K562 (cell line): ENCODE results near the gene NRARP. TPM values are rescaled to one million over a fixed set of nuclear protein-coding genes. Genes with fewer than 3 reads are reported as not detected.

Experiments used
- BMI1 ChIP-seq: fragments of 150-350 bp; IDR thresholded peaks from 2 replicates; pipeline ENCODE4 v1.6.1; 2014; ENCODE audit warnings: low read length
- CSDE1 ChIP-seq, 2 experiments: fragments of 450-650 bp; IDR thresholded peaks; 2 replicates each; pipeline ENCODE4 v1.6.1; 2016; ENCODE audit warnings: mild to moderate bottlenecking in 1 of 2
- EHMT2 ChIP-seq: fragments of 450-650 bp; IDR thresholded peaks from 2 replicates; pipeline ENCODE4 v1.6.1; 2018; ENCODE audit warnings: antibody characterized with exemption
- FOXK1 ChIP-seq: sonication (generic); formaldehyde crosslinking; IDR thresholded peaks from 2 replicates; pipeline ENCODE4 v1.8.0; 2022; ENCODE audit warnings: missing genetic modification reagents, mild to moderate bottlenecking, borderline replicate concordance
- FOXK2 ChIP-seq, 2 experiments: fragments of 450-650 bp; IDR thresholded peaks in 1 of 2; conservative IDR thresholded peaks in 1 of 2; 2 replicates each; pipeline ENCODE4 v1.6.1; 2016; ENCODE audit warnings: low read depth in 2 of 2, mild to moderate bottlenecking in 1 of 2
- GATA2 ChIP-seq: sonication (generic); formaldehyde crosslinking; IDR thresholded peaks from 2 replicates; pipeline ENCODE4 v1.4.0; 2020; ENCODE audit warnings: mild to moderate bottlenecking, missing genetic modification reagents
- HCFC1 ChIP-seq: IDR thresholded peaks from 2 replicates; pipeline ENCODE4 v1.6.1; 2012; ENCODE audit warnings: low read depth, low read length, improper control_type of control experiment
- HEY1 ChIP-seq: fragments of 250-450 bp; sonication (Bioruptor Pico); IDR thresholded peaks from 2 replicates; pipeline ENCODE4 v1.5.0; 2020; ENCODE audit warnings: mild to moderate bottlenecking, moderate library complexity, borderline replicate concordance
- HLTF ChIP-seq: fragments of 450-650 bp; IDR thresholded peaks from 2 replicates; pipeline ENCODE4 v1.6.1; 2016
- HMGN3 ChIP-seq: IDR thresholded peaks from 2 replicates; pipeline ENCODE4 v1.6.1; 2011; ENCODE audit warnings: borderline replicate concordance, low read depth, mild to moderate bottlenecking, mixed read lengths, low read length; ENCODE audit not compliant: insufficient read length; ENCODE audit errors: extremely low read depth
- HNRNPK ChIP-seq: fragments of 200-400 bp; formaldehyde crosslinking; IDR thresholded peaks from one replicate; pipeline ENCODE4 v1.6.1; 2018; ENCODE audit warnings: mild to moderate bottlenecking, low read depth, low read length; ENCODE audit not compliant: poor library complexity, severe bottlenecking
- MEIS2 ChIP-seq: fragments of 450-650 bp; IDR thresholded peaks from 2 replicates; pipeline ENCODE4 v1.6.1; 2014; ENCODE audit warnings: mild to moderate bottlenecking; ENCODE audit not compliant: partially characterized antibody
- POLR2G ChIP-seq: fragments of 200-400 bp; formaldehyde crosslinking; IDR thresholded peaks from 2 replicates; pipeline ENCODE4 v1.6.1; 2017; ENCODE audit warnings: low read depth, mild to moderate bottlenecking, antibody characterized with exemption, low read length, moderate library complexity
- RBM14 ChIP-seq: fragments of 200-400 bp; formaldehyde crosslinking; IDR thresholded peaks from 2 replicates; pipeline ENCODE4 v1.6.1; 2018; ENCODE audit warnings: low read depth, mild to moderate bottlenecking, low read length, moderate library complexity, borderline replicate concordance; ENCODE audit not compliant: insufficient read depth
- SIN3A ChIP-seq, 2 experiments: fragments of 150-350 bp in 1 of 2; IDR thresholded peaks; 2 replicates each; pipeline ENCODE4 v1.6.1; 2011 to 2016; ENCODE audit warnings: borderline replicate concordance in 2 of 2, low read depth in 2 of 2, low read length in 2 of 2, mild to moderate bottlenecking in 2 of 2, moderate library complexity in 2 of 2; ENCODE audit not compliant: control insufficient read depth in 1 of 2
- STAT5B ChIP-seq: fragments of 250-450 bp; sonication (Bioruptor Pico); IDR thresholded peaks from 2 replicates; pipeline ENCODE4 v1.8.0; 2021; ENCODE audit warnings: mild to moderate bottlenecking, inconsistent platforms
- TAL1 ChIP-seq: fragments of 450-650 bp; IDR thresholded peaks from 2 replicates; pipeline ENCODE4 v1.6.1; 2016; ENCODE audit warnings: mild to moderate bottlenecking
- U2AF1 ChIP-seq: fragments of 200-400 bp; formaldehyde crosslinking; optimal IDR thresholded peaks from 2 replicates; pipeline ENCODE3; 2017; ENCODE audit warnings: mild to moderate bottlenecking, low read depth, low read length, moderate library complexity
- ZNF121 ChIP-seq: sonication (generic); formaldehyde crosslinking; conservative IDR thresholded peaks from 2 replicates; pipeline ENCODE4 v1.8.0; 2022; ENCODE audit warnings: missing genetic modification reagents
- ZNF253 ChIP-seq: fragments of 250-450 bp; sonication (Bioruptor Pico); conservative IDR thresholded peaks from 2 replicates; pipeline ENCODE4 v1.6.1; 2021; ENCODE audit warnings: mild to moderate bottlenecking
- ZNF316 ChIP-seq: fragments of 450-650 bp; IDR thresholded peaks from 2 replicates; pipeline ENCODE4 v1.6.1; 2016
- polyA plus RNA-seq, 8 experiments: library from polyadenylated mRNA; depleted of rRNA in 4 of 8; stranded (reverse) in 5 of 8; unstranded in 3 of 8; fragments of >200 nt; fragmentation: Nextera tagmentation in 2 of 8; fragmentation: Illumina TruSeq in 1 of 8; extraction: Ambion mirVana in 2 of 8; extraction: Trizol in 1 of 8; gene quantifications; 2 replicates each; pipeline versions ENCODE4 v1.2.1 to v1.2.3, GENCODE V29; 2011 to 2014; ENCODE audit warnings: inconsistent platforms in 1 of 8, missing spikeins in 1 of 8
- total RNA-seq, 7 experiments: library from RNA; depleted of rRNA in 6 of 7; stranded (reverse); fragments of >200 nt in 6 of 7; fragmentation: Illumina TruSeq in 2 of 7; extraction: Trizol in 2 of 7; gene quantifications; 2 replicates each; pipeline versions ENCODE4 v1.2.1 to v1.2.3, GENCODE V29; 2011 to 2021; ENCODE audit warnings: low replicate concordance in 1 of 7
- TF ChIP-seq, protein P1 (sequence below): fragments of 150-350 bp; conservative IDR thresholded peaks from 2 replicates; pipeline ENCODE4 v1.6.1; 2014; ENCODE audit warnings: low read length
- TF ChIP-seq, protein P2 (sequence below): fragments of 450-650 bp; formaldehyde crosslinking; IDR thresholded peaks from 2 replicates; pipeline ENCODE4 v1.4.0; 2022; ENCODE audit warnings: mild to moderate bottlenecking, moderate library complexity
- TF ChIP-seq, protein P3 (sequence below): sonication (generic); formaldehyde crosslinking; IDR thresholded peaks from 2 replicates; pipeline ENCODE4 v1.8.0; 2022; ENCODE audit warnings: missing genetic modification reagents, mild to moderate bottlenecking, borderline replicate concordance
- TF ChIP-seq, protein P4 (sequence below): sonication (generic); formaldehyde crosslinking; IDR thresholded peaks from 2 replicates; pipeline ENCODE4 v1.8.0; 2022; ENCODE audit warnings: mild to moderate bottlenecking, missing genetic modification reagents

The NRARP gene
- total and polyA plus RNA-seq, 9 of the 15 experiments (the other 6 are each of a cell fraction or from before 2014, with no cell fraction given): 2.0 to 24.5 (median 7.2) TPM; not detected in 2

DNA sequence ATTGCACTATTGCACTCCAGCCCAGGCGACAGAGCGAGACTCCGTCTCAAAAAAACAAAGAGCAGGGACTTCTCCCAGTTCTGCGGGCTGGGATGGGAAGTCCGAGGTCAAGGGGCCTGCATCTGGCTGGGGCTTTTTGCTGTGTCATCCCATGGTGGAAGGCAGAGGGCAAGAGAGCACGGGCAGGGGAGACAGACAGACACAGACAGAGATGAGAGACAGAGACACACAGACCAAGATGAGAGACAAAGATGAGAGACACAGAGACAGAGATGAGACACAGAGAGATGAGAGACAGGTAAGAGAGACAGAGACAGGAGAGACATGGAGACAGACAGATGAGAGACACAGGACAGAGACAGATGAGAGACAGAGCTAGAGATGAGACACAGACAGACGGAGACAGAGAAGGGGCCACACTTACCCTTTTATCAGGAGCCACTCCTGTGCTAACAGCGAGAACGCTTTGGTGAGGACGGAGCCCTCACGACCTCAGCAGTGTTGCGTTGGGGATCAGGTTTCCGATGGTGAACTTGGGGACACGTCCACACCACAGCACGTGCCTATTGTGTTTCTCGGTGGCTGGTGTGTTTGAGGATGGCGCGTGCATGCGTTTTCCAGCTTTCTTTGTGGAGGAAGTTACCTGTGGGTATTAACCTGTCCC, 33.4 kb downstream of the NRARP start (continued):
- peak; percentile 58 to 59; a peak in 2 of 4 replicates for TF ChIP-seq FOXK2 (conservative IDR thresholded peaks at IDR 0.05 in 1 of 2, IDR thresholded peaks at IDR 0.05 in 1 of 2; ENCODE audit: low read depth in 2 of 2)
- no peak for TF ChIP-seq RBM14
- TF ChIP-seq SIN3A (IDR thresholded peaks at IDR 0.05; ENCODE audit: borderline replicate concordance in 2 of 2, control insufficient read depth in 1 of 2, low read depth in 2 of 2, low read length in 2 of 2): no peak
- TF ChIP-seq ZNF121 (CRISPR knock-in tag): no peak
- TF ChIP-seq, protein P1, sequence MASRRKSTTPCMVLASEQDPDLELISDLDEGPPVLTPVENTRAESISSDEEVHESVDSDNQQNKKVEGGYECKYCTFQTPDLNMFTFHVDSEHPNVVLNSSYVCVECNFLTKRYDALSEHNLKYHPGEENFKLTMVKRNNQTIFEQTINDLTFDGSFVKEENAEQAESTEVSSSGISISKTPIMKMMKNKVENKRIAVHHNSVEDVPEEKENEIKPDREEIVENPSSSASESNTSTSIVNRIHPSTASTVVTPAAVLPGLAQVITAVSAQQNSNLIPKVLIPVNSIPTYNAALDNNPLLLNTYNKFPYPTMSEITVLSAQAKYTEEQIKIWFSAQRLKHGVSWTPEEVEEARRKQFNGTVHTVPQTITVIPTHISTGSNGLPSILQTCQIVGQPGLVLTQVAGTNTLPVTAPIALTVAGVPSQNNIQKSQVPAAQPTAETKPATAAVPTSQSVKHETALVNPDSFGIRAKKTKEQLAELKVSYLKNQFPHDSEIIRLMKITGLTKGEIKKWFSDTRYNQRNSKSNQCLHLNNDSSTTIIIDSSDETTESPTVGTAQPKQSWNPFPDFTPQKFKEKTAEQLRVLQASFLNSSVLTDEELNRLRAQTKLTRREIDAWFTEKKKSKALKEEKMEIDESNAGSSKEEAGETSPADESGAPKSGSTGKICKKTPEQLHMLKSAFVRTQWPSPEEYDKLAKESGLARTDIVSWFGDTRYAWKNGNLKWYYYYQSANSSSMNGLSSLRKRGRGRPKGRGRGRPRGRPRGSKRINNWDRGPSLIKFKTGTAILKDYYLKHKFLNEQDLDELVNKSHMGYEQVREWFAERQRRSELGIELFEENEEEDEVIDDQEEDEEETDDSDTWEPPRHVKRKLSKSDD: no peak
- TF ChIP-seq TAL1: 0 out of 2 replicates have a peak, but pooled peaks have one; percentile 32
- TF ChIP-seq HNRNPK: no peak
- TF ChIP-seq U2AF1: no peak
- no peak for TF ChIP-seq GATA2 (CRISPR knock-in tag)
- no peak for TF ChIP-seq ZNF253
- TF ChIP-seq CSDE1 (IDR thresholded peaks at IDR 0.05): no peak
- peak; percentile 98 for TF ChIP-seq ZNF316
- TF ChIP-seq, protein P2, sequence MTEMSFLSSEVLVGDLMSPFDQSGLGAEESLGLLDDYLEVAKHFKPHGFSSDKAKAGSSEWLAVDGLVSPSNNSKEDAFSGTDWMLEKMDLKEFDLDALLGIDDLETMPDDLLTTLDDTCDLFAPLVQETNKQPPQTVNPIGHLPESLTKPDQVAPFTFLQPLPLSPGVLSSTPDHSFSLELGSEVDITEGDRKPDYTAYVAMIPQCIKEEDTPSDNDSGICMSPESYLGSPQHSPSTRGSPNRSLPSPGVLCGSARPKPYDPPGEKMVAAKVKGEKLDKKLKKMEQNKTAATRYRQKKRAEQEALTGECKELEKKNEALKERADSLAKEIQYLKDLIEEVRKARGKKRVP: no peak; the same call in 1 of the 2 replicates
- no peak for TF ChIP-seq POLR2G
- no peak for TF ChIP-seq HCFC1
- no peak for TF ChIP-seq HEY1 (CRISPR knock-in tag)
- no peak for TF ChIP-seq FOXK1 (CRISPR knock-in tag)
- TF ChIP-seq, protein P3, sequence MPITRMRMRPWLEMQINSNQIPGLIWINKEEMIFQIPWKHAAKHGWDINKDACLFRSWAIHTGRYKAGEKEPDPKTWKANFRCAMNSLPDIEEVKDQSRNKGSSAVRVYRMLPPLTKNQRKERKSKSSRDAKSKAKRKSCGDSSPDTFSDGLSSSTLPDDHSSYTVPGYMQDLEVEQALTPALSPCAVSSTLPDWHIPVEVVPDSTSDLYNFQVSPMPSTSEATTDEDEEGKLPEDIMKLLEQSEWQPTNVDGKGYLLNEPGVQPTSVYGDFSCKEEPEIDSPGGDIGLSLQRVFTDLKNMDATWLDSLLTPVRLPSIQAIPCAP (CRISPR knock-in tag): no peak
- no peak for TF ChIP-seq HMGN3
- TF ChIP-seq, protein P4, sequence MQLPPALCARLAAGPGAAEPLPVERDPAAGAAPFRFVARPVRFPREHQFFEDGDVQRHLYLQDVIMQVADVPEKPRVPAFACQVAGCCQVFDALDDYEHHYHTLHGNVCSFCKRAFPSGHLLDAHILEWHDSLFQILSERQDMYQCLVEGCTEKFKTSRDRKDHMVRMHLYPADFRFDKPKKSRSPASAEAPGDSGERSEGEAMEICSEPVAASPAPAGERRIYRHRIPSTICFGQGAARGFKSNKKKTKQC: no peak
- TF ChIP-seq BMI1: no peak
- TF ChIP-seq HLTF: peak; percentile 98
- TF ChIP-seq STAT5B: no peak
- TF ChIP-seq MEIS2: peak; percentile 25
- peak; percentile 78 for TF ChIP-seq EHMT2
